GM12878 (cell line): Measurements from ENCODE around the gene TMEM272. TPM values are rescaled to one million over a fixed set of nuclear protein-coding genes. Genes with fewer than 3 reads are reported as not detected.

Experiments
- ATAC-seq: fragments of 200-7000 bp; cut with Tn5 transposase; 3 replicates; pipeline ENCODE4 v1.9.1; 2020; ENCODE audit warnings: mild to moderate bottlenecking, moderate library complexity
- BruUV-seq: library from RNA; stranded (reverse); fragments of 400-500 nt; replicated peaks from 2 replicates; lab custom pipeline; 2021; lab: Mats Ljungman, UMichigan
- CTCF ChIA-PET: fragments of 300-600 bp; sonication (Branson Sonifier 250); formaldehyde crosslinking; extraction: SDS; loops from one replicate; lab custom pipeline; 2021; ENCODE audit warnings: inconsistent platforms; lab: Yijun Ruan, JAX
- POLR2A ChIA-PET: fragments of 350-600 bp; formaldehyde crosslinking; extraction: SDS; loops from one replicate; lab custom pipeline; 2021; ENCODE audit warnings: inconsistent platforms; lab: Charles Lee
- RAD21 ChIA-PET: fragments of 300-600 bp; sonication (Branson Sonifier 250); formaldehyde crosslinking; loops from one replicate; lab custom pipeline; 2023; ENCODE audit warnings: antibody characterized with exemption; ENCODE audit not compliant: unreplicated experiment; lab: Charles Lee
- SMC1A ChIA-PET: fragments of 300-600 bp; sonication (Branson Sonifier 250); formaldehyde crosslinking; loops from one replicate; lab custom pipeline; 2023; ENCODE audit not compliant: unreplicated experiment, uncharacterized antibody; lab: Charles Lee
- DNase-seq: peaks from one replicate; pipeline ENCODE4 v3.0.0-alpha.2; 2011; ENCODE audit warnings: low read depth, low spot score
- FAIRE-seq: peaks from 3 replicates; lab custom pipeline; 2011; peaks lifted over from hg19 to GRCh38; lab: Jason Lieb, UNC
- H2AFZ ChIP-seq: 2 replicates; pipeline ENCODE4 v1.6.0; 2011; ENCODE audit warnings: low read depth, low read length, control low read depth; ENCODE audit not compliant: control insufficient read depth
- H3K27ac ChIP-seq: 2 replicates; pipeline ENCODE4 v1.5.1; 2011; ENCODE audit warnings: control low read depth; ENCODE audit not compliant: control insufficient read depth, insufficient read depth
- H3K27me3 ChIP-seq, 2 experiments: replicated peaks in 1 of 2; 2 replicates each; pipeline versions ENCODE4 v1.6.0 to v1.6.1; 2011; ENCODE audit warnings: low read length in 1 of 2; ENCODE audit not compliant: control insufficient read depth in 2 of 2, insufficient read depth in 2 of 2
- H3K36me3 ChIP-seq, 2 experiments: 2 replicates each; pipeline ENCODE4 v1.5.1; 2011; ENCODE audit warnings: low read length in 1 of 2; ENCODE audit not compliant: control insufficient read depth in 2 of 2, insufficient read depth in 2 of 2
- H3K4me1 ChIP-seq: 2 replicates; pipeline ENCODE4 v1.6.1; 2011; ENCODE audit warnings: mild to moderate bottlenecking, low read length, moderate library complexity, mixed read lengths; ENCODE audit not compliant: control insufficient read depth, insufficient read depth
- H3K4me2 ChIP-seq: 2 replicates; pipeline ENCODE4 v1.6.0; 2011; ENCODE audit warnings: control low read depth; ENCODE audit not compliant: control insufficient read depth, insufficient read depth
- H3K4me3 ChIP-seq: fragments of 200-600 bp; sonication (generic); 2 replicates; pipeline ENCODE4 v1.5.1; 2016
- H3K79me2 ChIP-seq: 2 replicates; pipeline ENCODE4 v1.6.0; 2011; ENCODE audit warnings: low read length; ENCODE audit not compliant: control insufficient read depth, insufficient read depth
- H3K9ac ChIP-seq: 2 replicates; pipeline ENCODE4 v1.8.0; 2011; ENCODE audit warnings: low read length, control low read depth, mixed read lengths; ENCODE audit not compliant: control insufficient read depth, insufficient read depth
- H3K9me3 ChIP-seq: replicated peaks from 3 replicates; pipeline ENCODE4 v1.5.1; 2011; ENCODE audit warnings: mild to moderate bottlenecking, low read length; ENCODE audit not compliant: control insufficient read depth, insufficient read depth
- H4K20me1 ChIP-seq: 2 replicates; pipeline ENCODE4 v1.6.0; 2011; ENCODE audit not compliant: control insufficient read depth, insufficient read depth
- E2F8 ChIP-seq: fragments of 450-650 bp; IDR thresholded peaks from 2 replicates; pipeline ENCODE4 v1.6.1; 2018; ENCODE audit warnings: mild to moderate bottlenecking, low read depth, moderate library complexity; ENCODE audit not compliant: partially characterized antibody
- FOXK2 ChIP-seq: fragments of 450-650 bp; IDR thresholded peaks from 2 replicates; pipeline ENCODE4 v1.6.1; 2017; ENCODE audit warnings: mild to moderate bottlenecking, moderate library complexity
- NBN ChIP-seq: fragments of 450-650 bp; IDR thresholded peaks from 2 replicates; pipeline ENCODE4 v1.6.1; 2016
- PAX8 ChIP-seq: fragments of 450-650 bp; IDR thresholded peaks from 2 replicates; pipeline ENCODE4 v1.6.1; 2017; ENCODE audit warnings: mild to moderate bottlenecking, moderate library complexity
- SIX5 ChIP-seq: IDR thresholded peaks from 2 replicates; pipeline ENCODE4 v1.6.1; 2011; ENCODE audit warnings: mild to moderate bottlenecking, low read depth, low read length, moderate library complexity; ENCODE audit not compliant: severe bottlenecking
- TCF12 ChIP-seq: IDR thresholded peaks from 2 replicates; pipeline ENCODE4 v1.6.1; 2011; ENCODE audit warnings: low read depth, mild to moderate bottlenecking, low read length
- ZNF687 ChIP-seq: fragments of 450-650 bp; IDR thresholded peaks from 2 replicates; pipeline ENCODE4 v1.6.1; 2017; ENCODE audit warnings: mild to moderate bottlenecking, moderate library complexity
- WGBS: methylation state at CpG from one replicate; pipeline ENCODE4 v1.1.6; 2016; ENCODE audit warnings: low lambda C conversion rate; ENCODE audit not compliant: insufficient replicate concordance, insufficient coverage; ENCODE audit errors: missing lambda C conversion rate; 5-methylcytosine and 5-hydroxymethylcytosine counted together
- in situ Hi-C: fragments of 300-500 bp; cut with MboI; formaldehyde crosslinking; loops from 9 replicates; pipeline ENCODE4 v1.14.3; 2018; ENCODE audit warnings: mixed read lengths
- intact Hi-C: fragments of 100-400 bp; cut with micrococcal nuclease; formaldehyde crosslinking; loops from one replicate; pipeline ENCODE4 v1.14.2; 2022; ENCODE audit not compliant: unreplicated experiment
- polyA plus RNA-seq, 11 experiments: library from polyadenylated mRNA; depleted of rRNA in 4 of 11; unstranded in 6 of 11; stranded (reverse) in 5 of 11; fragments of >200 nt; fragmentation: Nextera tagmentation in 4 of 11; fragmentation: Illumina TruSeq in 1 of 11; extraction: Ambion mirVana in 4 of 11; extraction: Trizol in 1 of 11; gene quantifications; 1 replicate in 1 of 11; 2 replicates in 10 of 11; pipeline versions ENCODE4 v1.2.1 to v1.2.3, GENCODE V29; 2011 to 2016; ENCODE audit warnings: inconsistent platforms in 2 of 11, missing spikeins in 2 of 11, low read depth in 1 of 11
- total RNA-seq, 4 experiments: library from RNA; depleted of rRNA in 3 of 4; stranded (reverse); fragments of >200 nt in 3 of 4; fragmentation: Illumina TruSeq in 1 of 4; extraction: Trizol in 1 of 4; gene quantifications; 2 replicates each; pipeline versions ENCODE4 v1.2.1 to v1.2.3, GENCODE V29; 2013 to 2021

TMEM272 gene
- total and polyA plus RNA-seq, 10 of the 15 experiments (the other 5 are each of a cell fraction or from before 2014, with no cell fraction given), result 0.01 to 0.04 TPM; not detected in 8

- in situ Hi-C loops, result no loop called here
- 47% methylated on average over 6 of the region's 6 CpGs for WGBS
- intact Hi-C loops, result no loop called here
Observed at GRCh38 chr13:51869916-51870315, 24.9 kb upstream of the TMEM272 start.

More at GRCh38 chr13:51869916-51870315, 24.9 kb upstream of the TMEM272 start:
- BruUV-seq, result no TSS peak
- ChIA-PET SMC1A (interaction anchor here (0.7 kb wide), 1 partner anchor 46 kb away, joined by 3 read pairs; no protein-coding TSS in a partner anchor), POLR2A (no interaction called here)
- no peaks in the 10 kb centered on the region for H3K9me3 ChIP-seq
- H3K4me1 ChIP-seq, result no peaks in the 10 kb centered on the region
- no peak for TF ChIP-seq NBN
- no peak for TF ChIP-seq FOXK2
- TF ChIP-seq E2F8, result no peak
- no peak for TF ChIP-seq SIX5
- TF ChIP-seq PAX8, result no peak
- no peak for TF ChIP-seq ZNF687
- no peak for TF ChIP-seq TCF12
- TF ChIP-seq, all 136 proteins: peak for 0
- H4K20me1 ChIP-seq, result no peaks in the 10 kb centered on the region
- FAIRE-seq (no peak), ATAC-seq (no peak), DNase-seq (no peak)
- H3K27me3 ChIP-seq, result no peaks in the 10 kb centered on the region
- no peak overlapping the region for H2AFZ ChIP-seq
- H3K4me2 ChIP-seq, result no peak overlapping the region
- no peak overlapping the region for H3K9ac ChIP-seq
- H3K36me3 ChIP-seq, result no peaks in the 10 kb centered on the region
- ChIA-PET RAD21 (interaction anchor here (0.6 to 1.1 kb wide), 2 partner anchors 10 to 54 kb away, joined by 3 read pairs; no protein-coding TSS in a partner anchor), CTCF (interaction anchor here (1.1 kb wide), 1 partner anchor 25 kb away, joined by 4 read pairs; no protein-coding TSS in a partner anchor)
- no peak overlapping the region for H3K27ac ChIP-seq
- H3K79me2 ChIP-seq, result no peaks in the 10 kb centered on the region
- H3K4me3 ChIP-seq, result no peak overlapping the region
